ENCODE data around the gene PALD1.
A peak's percentile ranks its signal among the peaks of the same experiment; 100 is the strongest.
"Not testable (repeated sequence)": the region's sequence is repeated elsewhere in the genome, so short reads cannot be mapped to it uniquely, and the experiment has no call there.

Gene PALD1

DNA sequence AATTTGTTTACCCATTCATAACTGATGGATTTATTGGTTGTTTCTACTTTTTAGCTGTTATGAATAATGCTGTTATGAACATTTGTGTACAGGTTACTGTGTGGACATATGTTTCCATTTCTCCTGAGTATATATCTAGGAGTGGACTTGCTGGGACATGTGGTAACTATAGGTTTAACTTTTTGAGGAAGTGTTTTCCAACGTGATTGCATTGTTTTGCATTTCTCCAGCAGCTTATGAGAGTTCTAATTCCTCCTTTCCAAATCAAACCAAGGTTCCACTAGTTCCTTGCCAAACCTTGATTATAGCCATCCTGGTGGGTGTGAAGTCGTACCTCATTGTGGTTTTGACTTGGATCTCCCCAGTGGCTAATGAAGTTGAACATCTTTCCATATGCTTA is 126.6 kb downstream of the PALD1 start:
- DNase-seq (ENCODE audit: low read depth in 1 of 2, low spot score in 1 of 2), result peak in 1 of 2 experiments; percentile 20
- Histone ChIP-seq H3K27me3 (ENCODE audit: insufficient read depth, poor library complexity, severe bottlenecking) (no peaks in the 10 kb centered on the region), H3K4me3 (replicated peaks; ENCODE audit: insufficient read depth, low read length) (no peak overlapping the region), H3K27ac (replicated peaks) (no peak overlapping the region)
- no peak for TF ChIP-seq POLR2AphosphoS5 (IDR thresholded peaks at IDR 0.05; ENCODE audit: low read depth)
- TF ChIP-seq, protein P1, sequence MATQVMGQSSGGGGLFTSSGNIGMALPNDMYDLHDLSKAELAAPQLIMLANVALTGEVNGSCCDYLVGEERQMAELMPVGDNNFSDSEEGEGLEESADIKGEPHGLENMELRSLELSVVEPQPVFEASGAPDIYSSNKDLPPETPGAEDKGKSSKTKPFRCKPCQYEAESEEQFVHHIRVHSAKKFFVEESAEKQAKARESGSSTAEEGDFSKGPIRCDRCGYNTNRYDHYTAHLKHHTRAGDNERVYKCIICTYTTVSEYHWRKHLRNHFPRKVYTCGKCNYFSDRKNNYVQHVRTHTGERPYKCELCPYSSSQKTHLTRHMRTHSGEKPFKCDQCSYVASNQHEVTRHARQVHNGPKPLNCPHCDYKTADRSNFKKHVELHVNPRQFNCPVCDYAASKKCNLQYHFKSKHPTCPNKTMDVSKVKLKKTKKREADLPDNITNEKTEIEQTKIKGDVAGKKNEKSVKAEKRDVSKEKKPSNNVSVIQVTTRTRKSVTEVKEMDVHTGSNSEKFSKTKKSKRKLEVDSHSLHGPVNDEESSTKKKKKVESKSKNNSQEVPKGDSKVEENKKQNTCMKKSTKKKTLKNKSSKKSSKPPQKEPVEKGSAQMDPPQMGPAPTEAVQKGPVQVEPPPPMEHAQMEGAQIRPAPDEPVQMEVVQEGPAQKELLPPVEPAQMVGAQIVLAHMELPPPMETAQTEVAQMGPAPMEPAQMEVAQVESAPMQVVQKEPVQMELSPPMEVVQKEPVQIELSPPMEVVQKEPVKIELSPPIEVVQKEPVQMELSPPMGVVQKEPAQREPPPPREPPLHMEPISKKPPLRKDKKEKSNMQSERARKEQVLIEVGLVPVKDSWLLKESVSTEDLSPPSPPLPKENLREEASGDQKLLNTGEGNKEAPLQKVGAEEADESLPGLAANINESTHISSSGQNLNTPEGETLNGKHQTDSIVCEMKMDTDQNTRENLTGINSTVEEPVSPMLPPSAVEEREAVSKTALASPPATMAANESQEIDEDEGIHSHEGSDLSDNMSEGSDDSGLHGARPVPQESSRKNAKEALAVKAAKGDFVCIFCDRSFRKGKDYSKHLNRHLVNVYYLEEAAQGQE (IDR thresholded peaks at IDR 0.05; ENCODE audit: insufficient replicate concordance, low read depth), result no peak
- TF ChIP-seq, protein P2, sequence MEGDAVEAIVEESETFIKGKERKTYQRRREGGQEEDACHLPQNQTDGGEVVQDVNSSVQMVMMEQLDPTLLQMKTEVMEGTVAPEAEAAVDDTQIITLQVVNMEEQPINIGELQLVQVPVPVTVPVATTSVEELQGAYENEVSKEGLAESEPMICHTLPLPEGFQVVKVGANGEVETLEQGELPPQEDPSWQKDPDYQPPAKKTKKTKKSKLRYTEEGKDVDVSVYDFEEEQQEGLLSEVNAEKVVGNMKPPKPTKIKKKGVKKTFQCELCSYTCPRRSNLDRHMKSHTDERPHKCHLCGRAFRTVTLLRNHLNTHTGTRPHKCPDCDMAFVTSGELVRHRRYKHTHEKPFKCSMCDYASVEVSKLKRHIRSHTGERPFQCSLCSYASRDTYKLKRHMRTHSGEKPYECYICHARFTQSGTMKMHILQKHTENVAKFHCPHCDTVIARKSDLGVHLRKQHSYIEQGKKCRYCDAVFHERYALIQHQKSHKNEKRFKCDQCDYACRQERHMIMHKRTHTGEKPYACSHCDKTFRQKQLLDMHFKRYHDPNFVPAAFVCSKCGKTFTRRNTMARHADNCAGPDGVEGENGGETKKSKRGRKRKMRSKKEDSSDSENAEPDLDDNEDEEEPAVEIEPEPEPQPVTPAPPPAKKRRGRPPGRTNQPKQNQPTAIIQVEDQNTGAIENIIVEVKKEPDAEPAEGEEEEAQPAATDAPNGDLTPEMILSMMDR (IDR thresholded peaks at IDR 0.05; ENCODE audit: insufficient read depth, low read length), result no peak
- peak; percentile 91 for TF ChIP-seq SPI1 (IDR thresholded peaks at IDR 0.05; ENCODE audit: borderline replicate concordance, low read depth)
- no peak for TF ChIP-seq GABPA (IDR thresholded peaks at IDR 0.05; ENCODE audit: low read depth)

DNA sequence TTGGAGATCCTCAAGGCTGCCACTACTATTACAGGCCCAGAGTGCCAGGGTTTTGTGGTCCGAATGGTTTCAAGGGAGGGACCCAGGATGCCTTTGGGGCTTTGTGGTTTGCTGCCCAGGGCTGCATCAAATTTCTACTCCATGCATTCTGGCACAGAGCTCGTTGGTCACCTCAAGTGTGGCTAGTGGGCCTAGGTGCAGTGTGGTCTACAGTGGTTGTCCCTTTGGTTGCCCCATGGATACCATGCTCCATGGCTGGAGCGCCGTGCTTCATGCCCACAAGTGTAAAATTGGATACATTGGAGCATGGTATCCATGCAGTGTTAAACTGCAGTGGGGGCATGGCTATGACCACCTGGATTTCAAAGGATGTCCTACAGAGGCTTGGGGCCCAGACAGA is 129.4 kb downstream of the PALD1 start:
- no peaks in the 10 kb centered on the region for H3K27me3 ChIP-seq (ENCODE audit: insufficient read depth, poor library complexity, severe bottlenecking)
- no peak overlapping the region for H3K27ac ChIP-seq (replicated peaks)
- no peak for DNase-seq (ENCODE audit: low read depth in 1 of 2, low spot score in 1 of 2)
- H3K4me3 ChIP-seq (replicated peaks; ENCODE audit: insufficient read depth, low read length), result no peak overlapping the region
- TF ChIP-seq SPI1 (IDR thresholded peaks at IDR 0.05; ENCODE audit: borderline replicate concordance, low read depth) (no peak), GABPA (IDR thresholded peaks at IDR 0.05; ENCODE audit: low read depth) (no peak), POLR2AphosphoS5 (IDR thresholded peaks at IDR 0.05; ENCODE audit: low read depth) (no peak)
- TF ChIP-seq, protein P2 (IDR thresholded peaks at IDR 0.05; ENCODE audit: insufficient read depth, low read length), result no peak
- TF ChIP-seq, protein P1 (IDR thresholded peaks at IDR 0.05; ENCODE audit: insufficient replicate concordance, low read depth), result no peak

DNA sequence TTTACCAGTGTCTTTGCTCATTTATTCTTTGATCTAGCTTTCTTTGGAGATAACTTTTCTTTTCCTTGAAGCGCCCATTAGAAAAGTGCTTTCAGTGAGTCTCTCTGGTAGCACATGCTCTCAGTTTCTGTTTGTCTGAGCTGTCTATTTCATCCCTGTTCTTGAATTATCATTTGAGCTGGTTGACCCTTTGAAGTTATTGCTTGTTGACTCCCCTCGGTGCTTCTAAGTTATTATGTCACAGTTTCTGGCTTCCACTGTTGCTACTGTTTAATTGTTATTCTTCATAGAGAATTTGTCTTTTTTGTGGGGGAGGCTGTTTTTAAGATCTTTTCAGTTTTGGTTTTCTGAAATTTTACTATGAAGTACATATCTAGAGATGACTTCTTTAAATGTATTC is 135.4 kb downstream of the PALD1 start:
- no peak overlapping the region for H3K4me3 ChIP-seq (replicated peaks; ENCODE audit: insufficient read depth, low read length)
- TF ChIP-seq, protein P2 (IDR thresholded peaks at IDR 0.05; ENCODE audit: insufficient read depth, low read length), result no peak
- TF ChIP-seq, protein P1 (IDR thresholded peaks at IDR 0.05; ENCODE audit: insufficient replicate concordance, low read depth), result no peak
- H3K27me3 ChIP-seq (ENCODE audit: insufficient read depth, poor library complexity, severe bottlenecking), result no peaks in the 10 kb centered on the region
- no peak for DNase-seq (ENCODE audit: low read depth in 1 of 2, low spot score in 1 of 2)
- no peak overlapping the region for H3K27ac ChIP-seq (replicated peaks)

- not testable (repeated sequence) for H3K27me3 ChIP-seq (ENCODE audit: insufficient read depth, poor library complexity, severe bottlenecking); DNase-seq (ENCODE audit: low read depth in 1 of 2, low spot score in 1 of 2)
Measured at GRCh38 chr10:70614364-70614763, 135.8 kb downstream of the PALD1 start.

More at GRCh38 chr10:70614364-70614763, 135.8 kb downstream of the PALD1 start:
- H3K27ac ChIP-seq (replicated peaks); H3K4me3 ChIP-seq (replicated peaks; ENCODE audit: insufficient read depth, low read length): not testable (repeated sequence)

Data from HL-60 (cell line).